Suprapubic skin (tissue), 4 donors: ENCODE results near the gene OSMR. TPM values are rescaled to one million over a fixed set of nuclear protein-coding genes. Genes with fewer than 3 reads are reported as not detected.

ENCODE experiments used
- DNase-seq, 2 donors: peaks; one replicate each; pipeline ENCODE4 v3.0.0-alpha.2; 2019; ENCODE audit warnings: low spot score in 2 of 2
- H3K27ac ChIP-seq: fragments of 200-600 bp; sonication (generic); one replicate; pipeline ENCODE4 v1.5.1; 2019
- H3K27me3 ChIP-seq: fragments of 200-600 bp; sonication (generic); one replicate; pipeline ENCODE4 v1.5.1; 2019
- H3K36me3 ChIP-seq: fragments of 200-600 bp; sonication (generic); one replicate; pipeline ENCODE4 v1.5.1; 2019
- H3K4me1 ChIP-seq: fragments of 200-600 bp; sonication (generic); one replicate; pipeline ENCODE4 v1.5.1; 2019
- H3K4me3 ChIP-seq: fragments of 200-600 bp; sonication (generic); one replicate; pipeline ENCODE4 v1.5.1; 2019; ENCODE audit warnings: mild to moderate bottlenecking
- H3K9me3 ChIP-seq: fragments of 200-600 bp; sonication (generic); one replicate; pipeline ENCODE4 v1.5.1; 2019
- CTCF ChIP-seq, 2 donors: fragments of 200-600 bp in 1 of 2; fragments of 450-650 bp in 1 of 2; sonication (generic) in 1 of 2; IDR thresholded peaks; one replicate each; pipeline ENCODE4 v1.5.1; 2016 to 2019; ENCODE audit warnings: antibody characterized with exemption in 2 of 2, mild to moderate bottlenecking in 1 of 2, moderate library complexity in 1 of 2
- EP300 ChIP-seq: sonication (generic); formaldehyde crosslinking; IDR thresholded peaks from one replicate; pipeline ENCODE4 v1.6.1; 2017; ENCODE audit warnings: antibody characterized with exemption
- POLR2A ChIP-seq, 2 donors: fragments of 450-650 bp; IDR thresholded peaks; one replicate each; pipeline ENCODE4 v1.6.1; 2017; ENCODE audit warnings: antibody characterized with exemption in 2 of 2, mild to moderate bottlenecking in 2 of 2, moderate library complexity in 2 of 2
- POLR2AphosphoS5 ChIP-seq, 3 donors: sonication (generic); formaldehyde crosslinking; IDR thresholded peaks; one replicate each; pipeline ENCODE4 v1.6.1; 2017; ENCODE audit warnings: antibody characterized with exemption in 3 of 3
- WGBS: methylation state at CpG from one replicate; pipeline ENCODE4 v1.1.5; 2018; 5-methylcytosine and 5-hydroxymethylcytosine counted together
- total RNA-seq, 4 donors: library from RNA; depleted of rRNA; stranded (reverse); fragments of >200 nt; gene quantifications; one replicate each; pipeline ENCODE4 v1.1.0, GENCODE V29; 2016

Gene OSMR
- total RNA-seq, 4 donors from 2014 or later, result 20.0 to 44.3 (median 22.0) TPM

- DNase-seq, result no peak
- Histone ChIP-seq H3K36me3 (peaks cover 61% of the 10 kb centered on the region), H3K27me3 (no peaks in the 10 kb centered on the region), H3K4me3 (no peak overlapping the region), H3K27ac (no peak overlapping the region), H3K4me1 (no peaks in the 10 kb centered on the region), H3K9me3 (no peaks in the 10 kb centered on the region)
- TF ChIP-seq POLR2A (IDR thresholded peaks at IDR 0.05) (no peak), EP300 (no peak), CTCF (IDR thresholded peaks at IDR 0.05) (no peak), POLR2AphosphoS5 (IDR thresholded peaks at IDR 0.05) (no peak)
- WGBS, result 69% methylated on average over 3 of the region's 3 CpGs
Measured at GRCh38 chr5:38883842-38884241, 38.0 kb downstream of the OSMR start.

- no peaks in the 10 kb centered on the region for H3K9me3 ChIP-seq
- H3K27ac ChIP-seq, result no peak overlapping the region
- H3K27me3 ChIP-seq, result no peaks in the 10 kb centered on the region
- H3K36me3 ChIP-seq, result peaks cover 53% of the 10 kb centered on the region
- H3K4me1 ChIP-seq, result no peaks in the 10 kb centered on the region
- H3K4me3 ChIP-seq, result no peak overlapping the region
- TF ChIP-seq CTCF (IDR thresholded peaks at IDR 0.05), result no peak
- TF ChIP-seq POLR2AphosphoS5 (IDR thresholded peaks at IDR 0.05), result no peak
- TF ChIP-seq POLR2A (IDR thresholded peaks at IDR 0.05), result no peak
- no peak for TF ChIP-seq EP300
- WGBS, result 94% methylated on average over 3 of the region's 3 CpGs
- DNase-seq, result no peak
Measured at GRCh38 chr5:38885208-38885607, 39.4 kb downstream of the OSMR start.

- Histone ChIP-seq H3K4me3 (no peak overlapping the region), H3K9me3 (no peaks in the 10 kb centered on the region), H3K27ac (no peak overlapping the region), H3K27me3 (no peaks in the 10 kb centered on the region), H3K4me1 (no peaks in the 10 kb centered on the region), H3K36me3 (peaks cover 50% of the 10 kb centered on the region)
- 85% methylated on average over 8 of the region's 8 CpGs for WGBS
- TF ChIP-seq CTCF (IDR thresholded peaks at IDR 0.05) (no peak), EP300 (no peak), POLR2AphosphoS5 (IDR thresholded peaks at IDR 0.05) (no peak), POLR2A (IDR thresholded peaks at IDR 0.05) (no peak)
- DNase-seq, result no peak
Measured at GRCh38 chr5:38888041-38888440, 42.2 kb downstream of the OSMR start.

- DNase-seq, result no peak
- Histone ChIP-seq H3K4me1 (no peaks in the 10 kb centered on the region), H3K4me3 (no peak overlapping the region), H3K27me3 (no peaks in the 10 kb centered on the region), H3K9me3 (no peaks in the 10 kb centered on the region), H3K36me3 (peaks cover 37% of the 10 kb centered on the region), H3K27ac (no peak overlapping the region)
- WGBS, result 93% methylated on average over 1 of the region's 1 CpG
- TF ChIP-seq POLR2AphosphoS5 (IDR thresholded peaks at IDR 0.05), result no peak
- no peak for TF ChIP-seq CTCF (IDR thresholded peaks at IDR 0.05)
Measured at GRCh38 chr5:38889424-38889823, 43.6 kb downstream of the OSMR start.

- Histone ChIP-seq H3K27me3 (no peaks in the 10 kb centered on the region), H3K4me3 (no peak overlapping the region), H3K4me1 (no peaks in the 10 kb centered on the region), H3K9me3 (peaks cover 8% of the 10 kb centered on the region), H3K27ac (no peak overlapping the region), H3K36me3 (peaks cover 16% of the 10 kb centered on the region)
- no peak for DNase-seq
- TF ChIP-seq POLR2A (IDR thresholded peaks at IDR 0.05) (no peak), EP300 (no peak), POLR2AphosphoS5 (IDR thresholded peaks at IDR 0.05) (no peak)
- WGBS, result 100% methylated on average over 3 of the region's 6 CpGs
Measured at GRCh38 chr5:38891563-38891962, 45.8 kb downstream of the OSMR start.

- no peaks in the 10 kb centered on the region for H3K27me3 ChIP-seq
- H3K27ac ChIP-seq, result no peak overlapping the region
- no peaks in the 10 kb centered on the region for H3K4me1 ChIP-seq
- no peak for DNase-seq
- H3K9me3 ChIP-seq, result peaks cover 11% of the 10 kb centered on the region
- H3K36me3 ChIP-seq, result peaks cover 15% of the 10 kb centered on the region
- no peak overlapping the region for H3K4me3 ChIP-seq
- 90% methylated on average over 3 of the region's 3 CpGs for WGBS
- no peak for TF ChIP-seq EP300
- TF ChIP-seq CTCF (IDR thresholded peaks at IDR 0.05), result no peak
- TF ChIP-seq POLR2A (IDR thresholded peaks at IDR 0.05), result no peak
- TF ChIP-seq POLR2AphosphoS5 (IDR thresholded peaks at IDR 0.05), result no peak
Measured at GRCh38 chr5:38892363-38892762, 46.6 kb downstream of the OSMR start.
